ENCODE data around the gene HBP1.

DNA sequence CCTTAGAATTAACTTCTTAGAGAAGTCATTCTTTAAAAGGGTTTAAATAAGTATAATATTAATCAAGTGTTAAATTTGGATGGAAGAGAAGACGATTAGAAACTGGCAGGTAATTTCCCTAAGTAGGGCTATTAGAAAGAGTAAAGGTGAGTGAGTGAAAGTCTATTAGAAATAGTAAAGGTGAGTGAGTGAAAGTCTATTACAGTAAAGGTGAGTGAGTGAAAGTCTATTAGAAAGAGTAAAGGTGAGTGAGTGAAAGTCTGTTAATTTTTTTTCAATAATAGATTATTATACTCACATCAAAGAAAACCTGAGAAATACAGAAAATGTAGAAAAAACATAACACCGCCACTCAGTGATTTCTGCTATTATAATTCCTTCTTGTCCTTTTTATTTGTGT is 10.8 kb upstream of the HBP1 start:
- TF ChIP-seq, protein P1, sequence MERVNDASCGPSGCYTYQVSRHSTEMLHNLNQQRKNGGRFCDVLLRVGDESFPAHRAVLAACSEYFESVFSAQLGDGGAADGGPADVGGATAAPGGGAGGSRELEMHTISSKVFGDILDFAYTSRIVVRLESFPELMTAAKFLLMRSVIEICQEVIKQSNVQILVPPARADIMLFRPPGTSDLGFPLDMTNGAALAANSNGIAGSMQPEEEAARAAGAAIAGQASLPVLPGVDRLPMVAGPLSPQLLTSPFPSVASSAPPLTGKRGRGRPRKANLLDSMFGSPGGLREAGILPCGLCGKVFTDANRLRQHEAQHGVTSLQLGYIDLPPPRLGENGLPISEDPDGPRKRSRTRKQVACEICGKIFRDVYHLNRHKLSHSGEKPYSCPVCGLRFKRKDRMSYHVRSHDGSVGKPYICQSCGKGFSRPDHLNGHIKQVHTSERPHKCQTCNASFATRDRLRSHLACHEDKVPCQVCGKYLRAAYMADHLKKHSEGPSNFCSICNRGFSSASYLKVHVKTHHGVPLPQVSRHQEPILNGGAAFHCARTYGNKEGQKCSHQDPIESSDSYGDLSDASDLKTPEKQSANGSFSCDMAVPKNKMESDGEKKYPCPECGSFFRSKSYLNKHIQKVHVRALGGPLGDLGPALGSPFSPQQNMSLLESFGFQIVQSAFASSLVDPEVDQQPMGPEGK (CRISPR knock-in tag; IDR thresholded peaks at IDR 0.05; ENCODE audit: borderline replicate concordance) = no peak
- TF ChIP-seq GLIS3 (CRISPR knock-in tag; IDR thresholded peaks at IDR 0.05) = no peak
- TF ChIP-seq, protein P2, sequence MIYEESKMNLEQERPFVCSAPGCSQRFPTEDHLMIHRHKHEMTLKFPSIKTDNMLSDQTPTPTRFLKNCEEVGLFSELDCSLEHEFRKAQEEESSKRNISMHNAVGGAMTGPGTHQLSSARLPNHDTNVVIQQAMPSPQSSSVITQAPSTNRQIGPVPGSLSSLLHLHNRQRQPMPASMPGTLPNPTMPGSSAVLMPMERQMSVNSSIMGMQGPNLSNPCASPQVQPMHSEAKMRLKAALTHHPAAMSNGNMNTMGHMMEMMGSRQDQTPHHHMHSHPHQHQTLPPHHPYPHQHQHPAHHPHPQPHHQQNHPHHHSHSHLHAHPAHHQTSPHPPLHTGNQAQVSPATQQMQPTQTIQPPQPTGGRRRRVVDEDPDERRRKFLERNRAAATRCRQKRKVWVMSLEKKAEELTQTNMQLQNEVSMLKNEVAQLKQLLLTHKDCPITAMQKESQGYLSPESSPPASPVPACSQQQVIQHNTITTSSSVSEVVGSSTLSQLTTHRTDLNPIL (CRISPR knock-in tag; IDR thresholded peaks at IDR 0.05; ENCODE audit: low read depth) = no peak
- TF ChIP-seq TCF4 (CRISPR knock-in tag; IDR thresholded peaks at IDR 0.05; ENCODE audit: borderline replicate concordance) = no peak
- no peak for TF ChIP-seq SNAI2 (CRISPR knock-in tag; IDR thresholded peaks at IDR 0.05)
- TF ChIP-seq ZNF8 (CRISPR knock-in tag; IDR thresholded peaks at IDR 0.05) = no peak
- TF ChIP-seq ZNF70 (CRISPR knock-in tag; IDR thresholded peaks at IDR 0.05) = no peak
